GM23248 (cell line): ENCODE measurements around the gene DYNC2LI1. TPM values are rescaled to one million over a fixed set of nuclear protein-coding genes. Genes with fewer than 3 reads are reported as not detected.

Experiments
- DNase-seq: peaks from one replicate; pipeline ENCODE4 v3.0.0-alpha.2; 2015
- H2AFZ ChIP-seq: fragments of 200-600 bp; sonication (generic); 2 replicates; pipeline ENCODE4 v1.6.1; 2016; ENCODE audit warnings: antibody characterized with exemption
- H3F3A ChIP-seq: fragments of 200-600 bp; sonication (generic); 2 replicates; pipeline ENCODE4 v1.6.1; 2016; ENCODE audit warnings: mild to moderate bottlenecking, antibody characterized with exemption, mixed run types; ENCODE audit not compliant: insufficient read depth
- H3K27ac ChIP-seq: fragments of 200-600 bp; sonication (generic); 2 replicates; pipeline ENCODE4 v1.5.1; 2016; ENCODE audit warnings: mild to moderate bottlenecking
- H3K27me3 ChIP-seq: fragments of 200-600 bp; sonication (generic); replicated peaks from 2 replicates; pipeline ENCODE4 v1.6.1; 2016; ENCODE audit warnings: mild to moderate bottlenecking; ENCODE audit not compliant: insufficient read depth
- H3K36me3 ChIP-seq: fragments of 200-600 bp; sonication (generic); 2 replicates; pipeline ENCODE4 v1.6.1; 2016; ENCODE audit warnings: low read depth, mild to moderate bottlenecking
- H3K4me1 ChIP-seq: fragments of 200-600 bp; sonication (generic); 2 replicates; pipeline ENCODE4 v1.6.1; 2016; ENCODE audit warnings: mild to moderate bottlenecking; ENCODE audit not compliant: insufficient read depth
- H3K4me2 ChIP-seq: fragments of 200-600 bp; sonication (generic); one replicate; pipeline ENCODE4 v1.6.1; 2016; ENCODE audit warnings: mild to moderate bottlenecking; ENCODE audit not compliant: unreplicated experiment
- H3K4me3 ChIP-seq: fragments of 200-600 bp; sonication (generic); 2 replicates; pipeline ENCODE4 v1.5.1; 2016; ENCODE audit warnings: mild to moderate bottlenecking
- H3K79me2 ChIP-seq: fragments of 200-600 bp; sonication (generic); 2 replicates; pipeline ENCODE4 v1.6.1; 2016; ENCODE audit warnings: mild to moderate bottlenecking; ENCODE audit not compliant: insufficient read depth
- H3K9ac ChIP-seq: fragments of 200-600 bp; sonication (generic); 2 replicates; pipeline ENCODE4 v1.6.1; 2016; ENCODE audit warnings: mild to moderate bottlenecking
- H3K9me2 ChIP-seq: fragments of 200-600 bp; sonication (generic); 2 replicates; pipeline ENCODE4 v1.6.1; 2016; ENCODE audit warnings: mixed run types, mild to moderate bottlenecking, moderate library complexity; ENCODE audit not compliant: insufficient read depth
- H3K9me3 ChIP-seq: fragments of 200-600 bp; sonication (generic); one replicate; pipeline ENCODE4 v1.6.1; 2017; ENCODE audit warnings: low read depth
- H4K20me1 ChIP-seq: fragments of 200-600 bp; sonication (generic); 2 replicates; pipeline ENCODE4 v1.6.0; 2016; ENCODE audit not compliant: insufficient read depth
- EZH2 ChIP-seq: fragments of 200-600 bp; sonication (generic); IDR thresholded peaks from 2 replicates; pipeline ENCODE4 v1.6.1; 2018; ENCODE audit warnings: antibody characterized with exemption, mild to moderate bottlenecking; ENCODE audit not compliant: insufficient read depth, poor library complexity, severe bottlenecking
- EZH2phosphoT487 ChIP-seq: fragments of 200-600 bp; sonication (generic); IDR thresholded peaks from 2 replicates; pipeline ENCODE4 v1.6.1; 2018; ENCODE audit warnings: antibody characterized with exemption, moderate library complexity, mild to moderate bottlenecking, low read depth; ENCODE audit not compliant: insufficient read depth
- WGBS, 2 experiments: methylation state at CpG; one replicate each; pipeline ENCODE4 v1.1.6; 2015 to 2017; ENCODE audit warnings: low lambda C conversion rate in 2 of 2, low coverage in 1 of 2; ENCODE audit errors: missing lambda C conversion rate in 2 of 2; 5-methylcytosine and 5-hydroxymethylcytosine counted together
- in situ Hi-C: fragments of 300-500 bp; cut with MboI; formaldehyde crosslinking; loops from 2 replicates; pipeline ENCODE4 v1.15.0; 2020
- polyA plus RNA-seq: library from polyadenylated mRNA; unstranded; fragments of >200 nt; fragmentation: Nextera tagmentation; extraction: Ambion mirVana; gene quantifications from 2 replicates; pipeline ENCODE4 v1.2.1, GENCODE V29; 2016
- total RNA-seq: library from RNA; depleted of rRNA; stranded (reverse); fragments of >200 nt; shearing (Covaris generic); gene quantifications from 2 replicates; pipeline ENCODE4 v1.2.3, GENCODE V29; 2014

Gene DYNC2LI1
- total and polyA plus RNA-seq, 2 experiments from 2014 or later, result 21.0 to 25.4 TPM

GRCh38 chr2:43814711-43815110 is 40.9 kb downstream of the DYNC2LI1 start:
- H3K9me2 ChIP-seq, result no peaks in the 10 kb centered on the region
- no peak overlapping the region for H3K9ac ChIP-seq
- no peak overlapping the region for H2AFZ ChIP-seq
- TF ChIP-seq EZH2 (no peak), EZH2phosphoT487 (no peak)
- no peaks in the 10 kb centered on the region for H3K9me3 ChIP-seq
- WGBS, 2 experiments, result 40 to 50% methylated on average over 3 of the region's 3 CpGs
- no peaks in the 10 kb centered on the region for H3K27me3 ChIP-seq
- no peak overlapping the region for H3K27ac ChIP-seq
- no peaks in the 10 kb centered on the region for H4K20me1 ChIP-seq
- H3K4me1 ChIP-seq, result peaks cover 4% of the 10 kb centered on the region; the same call in 1 of the 2 replicates
- no peak for DNase-seq
- H3K36me3 ChIP-seq, result no peaks in the 10 kb centered on the region
- no peaks in the 10 kb centered on the region for H3K79me2 ChIP-seq
- no peaks in the 10 kb centered on the region for H3F3A ChIP-seq
- no peak overlapping the region for H3K4me2 ChIP-seq
- in situ Hi-C loops, result no loop called here
- no peak overlapping the region for H3K4me3 ChIP-seq

GRCh38 chr2:43818761-43819160 is 44.9 kb downstream of the DYNC2LI1 start:
- DNase-seq, result peak; percentile 59
- H3K27ac ChIP-seq, result no peak overlapping the region
- no peaks in the 10 kb centered on the region for H3F3A ChIP-seq
- H3K4me2 ChIP-seq, result no peak overlapping the region
- H2AFZ ChIP-seq, result no peak overlapping the region
- in situ Hi-C loops, result no loop called here
- H4K20me1 ChIP-seq, result no peaks in the 10 kb centered on the region
- H3K79me2 ChIP-seq, result no peaks in the 10 kb centered on the region
- H3K9me3 ChIP-seq, result no peaks in the 10 kb centered on the region
- H3K4me3 ChIP-seq, result no peak overlapping the region
- no peaks in the 10 kb centered on the region for H3K9me2 ChIP-seq
- H3K36me3 ChIP-seq, result no peaks in the 10 kb centered on the region
- WGBS, 2 experiments, result 57 to 59% methylated on average over 5 of the region's 5 CpGs
- peaks cover 4% of the 10 kb centered on the region; the same call in 1 of the 2 replicates for H3K4me1 ChIP-seq
- H3K9ac ChIP-seq, result no peak overlapping the region
- H3K27me3 ChIP-seq, result peaks cover 13% of the 10 kb centered on the region; the same call in 1 of the 2 replicates
- TF ChIP-seq EZH2 (no peak), EZH2phosphoT487 (no peak)

GRCh38 chr2:43819491-43820163 is 45.8 kb downstream of the DYNC2LI1 start:
- Histone ChIP-seq H3K27ac (no peak overlapping the region), H3K9ac (no peak overlapping the region), H3K36me3 (no peaks in the 10 kb centered on the region), H3K4me3 (no peak overlapping the region), H3F3A (no peaks in the 10 kb centered on the region), H3K79me2 (no peaks in the 10 kb centered on the region), H3K4me2 (no peak overlapping the region), H4K20me1 (no peaks in the 10 kb centered on the region), H3K27me3 (peaks cover 21% of the 10 kb centered on the region; the same call in 1 of the 2 replicates), H3K9me3 (no peaks in the 10 kb centered on the region), H3K9me2 (no peaks in the 10 kb centered on the region), H3K4me1 (peaks cover 4% of the 10 kb centered on the region; the same call in 1 of the 2 replicates), H2AFZ (no peak overlapping the region)
- 61 to 66% methylated on average over 7 of the region's 7 CpGs for WGBS, 2 experiments
- in situ Hi-C loops, result no loop called here
- DNase-seq, result no peak
- TF ChIP-seq EZH2 (no peak), EZH2phosphoT487 (no peak)

- Histone ChIP-seq H3K9me3 (no peaks in the 10 kb centered on the region), H3F3A (no peaks in the 10 kb centered on the region), H3K79me2 (no peaks in the 10 kb centered on the region), H3K4me1 (peaks cover 4% of the 10 kb centered on the region; the same call in 1 of the 2 replicates), H3K27me3 (peaks cover 21% of the 10 kb centered on the region; the same call in 1 of the 2 replicates), H3K27ac (no peak overlapping the region), H3K36me3 (no peaks in the 10 kb centered on the region), H3K4me3 (no peak overlapping the region), H2AFZ (no peak overlapping the region), H3K9me2 (no peaks in the 10 kb centered on the region), H3K4me2 (no peak overlapping the region), H3K9ac (no peak overlapping the region), H4K20me1 (no peaks in the 10 kb centered on the region)
- WGBS, 2 experiments, result 57 to 59% methylated on average over 7 of the region's 7 CpGs
- in situ Hi-C loops, result no loop called here
- DNase-seq, result no peak
- TF ChIP-seq EZH2 (no peak), EZH2phosphoT487 (no peak)
Observed at GRCh38 chr2:43822839-43823238, 49.0 kb downstream of the DYNC2LI1 start.

DNA sequence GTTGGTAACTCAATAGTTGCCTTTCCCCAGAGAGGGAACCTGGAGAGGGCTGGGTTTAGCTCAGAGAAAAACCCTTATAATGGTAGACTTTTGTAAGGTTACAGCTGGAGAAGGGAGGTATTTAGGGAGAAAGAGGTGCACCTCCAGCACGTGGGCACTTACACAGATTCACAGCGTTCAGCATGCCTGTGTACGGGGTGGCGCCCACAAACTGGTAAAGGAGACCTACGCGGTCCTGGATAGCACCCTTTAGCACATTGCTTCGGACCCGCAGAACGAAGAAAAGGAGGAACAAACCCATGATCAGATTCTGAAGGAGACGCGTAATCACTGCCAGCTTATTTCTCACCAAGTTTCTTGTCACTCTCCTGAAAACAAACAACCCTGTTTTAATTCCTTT is 49.9 kb downstream of the DYNC2LI1 start:
- Histone ChIP-seq H3K9me2 (no peaks in the 10 kb centered on the region), H3K9me3 (no peaks in the 10 kb centered on the region), H3K9ac (no peak overlapping the region), H3K36me3 (no peaks in the 10 kb centered on the region), H3K79me2 (no peaks in the 10 kb centered on the region), H3K4me1 (peaks cover 2% of the 10 kb centered on the region; the same call in 1 of the 2 replicates), H3K4me2 (no peak overlapping the region), H3K4me3 (no peak overlapping the region), H3F3A (no peaks in the 10 kb centered on the region), H3K27ac (no peak overlapping the region), H3K27me3 (peaks cover 21% of the 10 kb centered on the region; the same call in 1 of the 2 replicates), H2AFZ (no peak overlapping the region), H4K20me1 (no peaks in the 10 kb centered on the region)
- no peak for DNase-seq
- TF ChIP-seq EZH2phosphoT487 (no peak), EZH2 (no peak)
- WGBS, 2 experiments, result 83 to 89% methylated on average over 11 of the region's 11 CpGs
- in situ Hi-C loops, result no loop called here
